PC-3 (cell line): ENCODE results near the gene ACAP2.

Source experiments
- CTCF ChIP-seq: fragments of 300-600 bp; sonication (generic); conservative IDR thresholded peaks from 2 replicates; pipeline ENCODE4 v1.5.1; 2017; ENCODE audit warnings: antibody characterized with exemption, low read depth, mild to moderate bottlenecking, low read length
- EZH2 ChIP-seq: fragments of 300-600 bp; sonication (generic); IDR thresholded peaks from one replicate; pipeline ENCODE4 v1.6.1; 2017; ENCODE audit warnings: antibody characterized with exemption, mild to moderate bottlenecking, low read length; ENCODE audit not compliant: unreplicated experiment

GRCh38 chr3:195337747-195338146, 105.1 kb downstream of the ACAP2 start:
- no peak for TF ChIP-seq CTCF
- TF ChIP-seq EZH2 = no peak
